Large intestine (tissue), 3 donors: ENCODE data around the gene SKIDA1. TPM values are rescaled to one million over a fixed set of nuclear protein-coding genes. Genes with fewer than 3 reads are reported as not detected.
"Not testable (repeated sequence)": the region's sequence is repeated elsewhere in the genome, so short reads cannot be mapped to it uniquely, and the experiment has no call there.

ENCODE experiments used
- DNase-seq, 2 donors: peaks; one replicate each; pipeline versions ENCODE4 v3.0.0 to v3.0.0-alpha.2; 2013
- H3K27ac ChIP-seq: one replicate; pipeline ENCODE4 v1.5.1; 2013; ENCODE audit warnings: low read length
- H3K27me3 ChIP-seq: 2 replicates; pipeline ENCODE4 v1.6.1; 2013; ENCODE audit warnings: low read length; ENCODE audit not compliant: control insufficient read depth, insufficient read depth
- H3K36me3 ChIP-seq: 2 replicates; pipeline ENCODE4 v1.6.1; 2013; ENCODE audit warnings: low read length; ENCODE audit not compliant: control insufficient read depth, insufficient read depth
- H3K4me1 ChIP-seq: one replicate; pipeline ENCODE4 v1.6.1; 2013; ENCODE audit warnings: low read length; ENCODE audit not compliant: control insufficient read depth, insufficient read depth
- H3K4me3 ChIP-seq: one replicate; pipeline ENCODE4 v1.5.1; 2013; ENCODE audit warnings: low read length
- H3K9me3 ChIP-seq: one replicate; pipeline ENCODE4 v1.6.1; 2013; ENCODE audit warnings: mild to moderate bottlenecking, low read depth, low read length, moderate library complexity; ENCODE audit not compliant: control insufficient read depth
- WGBS: methylation state at CpG from one replicate; pipeline ENCODE4 v1.1.5; 2013; ENCODE audit warnings: low lambda C conversion rate; ENCODE audit not compliant: insufficient coverage; 5-methylcytosine and 5-hydroxymethylcytosine counted together
- polyA plus RNA-seq: library from polyadenylated mRNA; unstranded; fragments of 120-200 nt; gene quantifications from one replicate; pipeline ENCODE4 v1.2.1, GENCODE V29; 2013

The SKIDA1 gene
- polyA plus RNA-seq, 1 donor, result 1.9 TPM

DNA sequence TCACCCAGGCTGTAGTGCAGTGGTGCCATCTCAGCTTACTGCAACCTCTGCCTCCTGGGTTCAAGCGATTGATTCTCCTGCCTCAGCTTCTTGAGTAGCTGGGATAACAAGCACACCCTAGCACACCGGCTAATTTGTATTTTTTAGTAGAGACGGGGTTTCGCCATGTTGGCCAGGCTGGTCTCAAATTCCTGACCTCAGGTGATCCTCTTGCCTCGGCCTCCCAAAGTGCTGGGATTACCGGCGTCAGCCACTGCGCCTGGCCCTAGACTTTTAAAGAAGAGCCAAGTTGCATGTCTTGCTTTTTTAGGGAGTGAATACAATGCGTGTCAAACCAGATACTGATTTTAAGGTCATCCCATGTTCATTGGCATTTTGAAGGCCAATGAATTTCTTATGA, 10.5 kb upstream of the SKIDA1 start:
- 100% methylated on average over 1 of the region's 9 CpGs for WGBS
- H3K4me1 ChIP-seq, H3K27ac ChIP-seq, H3K9me3 ChIP-seq, H3K4me3 ChIP-seq, H3K27me3 ChIP-seq, DNase-seq: not testable (repeated sequence)
- peaks cover 28% of the 10 kb centered on the region for H3K36me3 ChIP-seq

DNA sequence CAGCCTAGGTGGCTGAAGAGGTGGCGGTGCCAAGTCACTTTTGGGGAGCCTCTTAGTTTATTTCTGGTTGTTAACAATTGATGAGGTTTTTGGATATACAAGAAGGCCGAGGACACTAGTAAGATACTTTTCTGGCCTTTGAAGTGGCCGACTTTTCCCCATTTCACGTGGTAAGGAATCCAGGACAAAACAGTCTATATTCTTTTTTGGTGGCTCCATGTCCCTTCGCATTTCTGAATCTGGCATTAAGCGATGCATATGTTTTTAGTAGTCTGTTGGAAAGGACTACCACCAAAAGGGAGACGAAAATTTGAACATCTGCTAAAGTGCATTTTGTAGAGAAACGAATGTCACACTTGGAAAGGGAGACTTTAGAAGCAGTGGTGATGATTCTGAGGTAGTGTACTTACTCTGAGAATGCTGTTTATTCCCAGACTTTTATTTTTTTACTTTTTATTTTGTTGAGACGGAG, 10.0 kb upstream of the SKIDA1 start:
- Histone ChIP-seq H3K36me3 (peaks cover 24% of the 10 kb centered on the region), H3K27ac (peak overlapping the region; percentile 68), H3K4me1 (peaks cover 8% of the 10 kb centered on the region), H3K9me3 (no peaks in the 10 kb centered on the region), H3K27me3 (no peaks in the 10 kb centered on the region), H3K4me3 (peak overlapping the region; percentile 79)
- WGBS, result 78% methylated on average over 3 of the region's 9 CpGs
- no peak for DNase-seq

DNA sequence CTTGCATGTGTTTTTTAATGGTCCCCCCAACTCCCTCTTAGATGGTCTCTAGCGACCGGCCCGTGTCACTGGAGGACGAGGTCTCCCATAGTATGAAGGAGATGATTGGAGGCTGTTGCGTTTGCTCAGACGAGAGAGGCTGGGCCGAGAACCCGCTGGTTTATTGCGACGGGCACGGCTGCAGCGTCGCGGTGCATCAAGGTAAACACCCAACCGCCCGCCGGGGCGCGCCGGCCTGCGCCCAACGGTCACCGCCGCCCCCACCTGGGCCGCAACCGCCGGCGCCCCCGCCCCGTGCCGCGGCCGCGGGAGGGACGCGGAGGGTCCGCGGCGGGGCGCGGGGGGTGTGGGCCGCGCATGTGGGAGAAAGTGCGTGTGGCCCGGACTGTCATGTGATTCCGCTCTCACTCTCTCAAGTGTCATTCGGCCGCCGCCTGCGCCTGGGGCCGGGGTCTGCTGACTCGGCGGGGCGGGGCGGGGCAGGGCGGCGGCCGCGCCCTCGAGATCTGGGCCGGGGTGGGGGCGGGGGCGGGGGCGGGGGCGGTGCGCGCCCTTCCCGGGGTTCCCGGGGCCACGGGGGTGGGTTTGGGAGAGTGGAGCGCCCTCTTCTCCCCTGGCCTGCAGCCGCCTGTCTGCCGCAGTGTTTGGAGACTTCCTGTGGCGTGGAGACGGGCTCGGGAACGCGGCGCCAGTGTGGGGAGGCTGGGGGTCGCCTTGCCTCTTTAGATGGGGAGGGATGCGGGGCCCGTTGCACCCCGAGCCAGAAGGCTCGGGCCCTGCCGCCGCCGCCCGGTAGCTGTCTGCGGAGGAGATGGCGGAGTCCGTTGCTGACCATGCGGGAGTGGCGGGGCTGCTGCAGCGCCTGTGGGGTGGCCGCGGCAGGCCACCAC, 9.4 kb upstream of the SKIDA1 start:
- peak overlapping the region; percentile 83 for H3K27ac ChIP-seq
- no CpG with 5 or more reads among the region's 96 CpGs for WGBS
- H3K27me3 ChIP-seq, result no peaks in the 10 kb centered on the region
- H3K4me3 ChIP-seq, result peak overlapping the region; percentile 79
- peak in 1 of 2 donors; percentile 78 for DNase-seq
- H3K4me1 ChIP-seq, result peaks cover 8% of the 10 kb centered on the region
- peaks cover 19% of the 10 kb centered on the region for H3K36me3 ChIP-seq
- no peaks in the 10 kb centered on the region for H3K9me3 ChIP-seq

DNA sequence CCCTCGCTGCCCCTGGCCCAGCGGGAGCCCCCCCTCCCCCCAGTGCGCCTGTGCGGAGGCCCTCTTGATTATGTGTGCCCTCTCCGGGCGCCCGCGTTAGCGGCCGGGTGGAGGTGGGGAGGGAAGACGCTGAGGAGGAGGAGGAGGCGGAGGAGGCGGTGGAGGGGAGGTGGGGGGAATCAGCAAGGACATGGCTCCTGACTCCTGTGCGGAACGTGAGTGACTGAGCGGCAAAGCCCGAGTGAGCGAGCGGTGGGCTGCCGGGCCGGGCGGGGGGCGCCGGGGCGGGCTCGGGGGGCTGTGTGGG, 8.8 kb upstream of the SKIDA1 start:
- no peak for DNase-seq
- H3K27ac ChIP-seq, result peak overlapping the region; percentile 83
- H3K4me1 ChIP-seq, result peaks cover 8% of the 10 kb centered on the region
- H3K4me3 ChIP-seq, result peak overlapping the region; percentile 79
- no peaks in the 10 kb centered on the region for H3K9me3 ChIP-seq
- no CpG with 5 or more reads among the region's 26 CpGs for WGBS
- peaks cover 12% of the 10 kb centered on the region for H3K36me3 ChIP-seq
- H3K27me3 ChIP-seq, result no peaks in the 10 kb centered on the region

DNA sequence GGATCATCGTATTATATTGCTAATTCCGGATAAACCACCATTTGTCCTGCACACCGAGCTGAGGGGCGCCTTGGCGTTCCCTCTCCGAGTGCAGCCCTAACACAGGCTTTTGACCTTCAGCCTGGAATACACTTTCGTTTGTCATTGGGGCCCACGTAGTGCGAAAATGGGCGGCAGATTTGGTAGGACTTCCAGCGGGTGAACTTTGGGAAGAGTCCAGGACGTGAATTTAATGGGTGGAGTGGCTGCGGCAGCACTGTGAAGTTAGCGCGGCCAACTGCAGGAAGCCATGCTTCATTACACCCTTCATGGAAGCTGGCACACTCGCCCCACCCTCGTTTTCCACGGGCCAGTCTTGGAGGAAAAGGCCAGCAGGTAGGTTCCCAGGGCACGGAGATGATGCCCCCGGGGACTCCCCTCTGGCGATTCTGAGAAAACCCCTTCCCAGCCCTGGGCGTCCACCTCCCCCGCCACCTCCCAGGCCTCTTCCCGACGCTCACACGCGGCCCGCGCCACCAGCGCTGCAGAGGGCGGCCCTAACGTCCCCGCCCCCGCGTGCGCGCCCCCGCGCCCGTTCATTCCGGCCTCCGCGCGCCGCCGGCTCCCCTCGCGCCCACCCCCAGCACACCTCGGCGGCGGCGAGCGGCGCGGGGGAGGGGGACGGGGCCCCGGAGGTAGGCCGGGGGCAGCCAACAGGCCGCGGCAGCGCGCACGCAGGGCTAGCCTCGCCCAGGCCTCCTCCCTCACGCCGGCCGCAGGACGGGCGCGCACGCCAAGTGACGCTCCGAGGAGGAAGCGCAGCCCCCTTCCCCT, 8.2 kb upstream of the SKIDA1 start, which contains the start of gene MLLT10:
MLLT10 (plus strand) TSS at position 766 of the 813 bp plus-strand sequence. CDS start 413 bp downstream, outside the sequence.
- peaks cover 9% of the 10 kb centered on the region for H3K36me3 ChIP-seq
- H3K9me3 ChIP-seq, result no peaks in the 10 kb centered on the region
- H3K4me3 ChIP-seq, result peak within 1 kb of the TSS; percentile 79
- no peaks in the 10 kb centered on the region for H3K27me3 ChIP-seq
- peak within 1 kb of the TSS; percentile 99 for H3K27ac ChIP-seq
- H3K4me1 ChIP-seq, result peaks cover 8% of the 10 kb centered on the region
- DNase-seq, result peak; percentile 97 to 99
- WGBS, result no CpG with 5 or more reads among the region's 74 CpGs

DNA sequence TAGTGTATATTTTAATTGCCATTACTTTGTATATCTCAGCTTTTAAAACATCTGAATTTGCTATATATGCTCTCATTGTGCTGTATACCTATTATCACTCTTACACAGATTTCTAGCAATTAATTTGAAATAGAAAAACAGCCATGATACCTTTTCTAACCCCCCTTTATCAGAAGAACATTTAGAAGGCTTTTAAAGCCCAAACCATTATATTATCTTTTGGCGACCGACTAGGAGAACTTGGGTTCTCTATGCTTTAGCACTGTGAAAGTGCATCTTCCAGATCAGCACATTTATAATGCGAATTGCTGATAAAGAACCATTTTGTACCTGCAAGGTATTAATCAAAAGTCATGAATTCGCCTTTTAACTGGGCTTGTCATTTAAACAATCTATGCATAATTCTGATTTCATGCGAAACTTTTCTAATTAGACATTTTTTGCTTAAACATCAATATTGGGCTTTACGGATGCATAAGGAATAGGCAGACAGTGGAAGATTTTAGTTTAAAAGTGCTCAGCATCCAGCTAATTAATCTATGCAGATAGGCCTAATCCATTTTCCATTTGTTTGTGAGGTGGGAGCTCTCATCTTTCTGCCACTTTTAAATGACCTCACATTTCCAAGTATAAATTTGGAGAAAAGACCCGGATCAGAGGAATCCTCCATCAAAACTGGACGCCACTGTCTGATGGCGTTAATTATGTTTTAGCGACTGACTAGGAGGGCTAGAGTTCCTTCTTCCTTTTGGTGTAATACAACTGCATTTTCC, 7.4 kb upstream of the SKIDA1 start:
- Histone ChIP-seq H3K4me3 (peak overlapping the region; percentile 61), H3K4me1 (peaks cover 8% of the 10 kb centered on the region), H3K27ac (peak overlapping the region; percentile 99), H3K9me3 (no peaks in the 10 kb centered on the region), H3K36me3 (peaks cover 5% of the 10 kb centered on the region), H3K27me3 (no peaks in the 10 kb centered on the region)
- peak in 1 of 2 donors; percentile 61 for DNase-seq
- WGBS, result 20% methylated on average over 1 of the region's 10 CpGs

DNA sequence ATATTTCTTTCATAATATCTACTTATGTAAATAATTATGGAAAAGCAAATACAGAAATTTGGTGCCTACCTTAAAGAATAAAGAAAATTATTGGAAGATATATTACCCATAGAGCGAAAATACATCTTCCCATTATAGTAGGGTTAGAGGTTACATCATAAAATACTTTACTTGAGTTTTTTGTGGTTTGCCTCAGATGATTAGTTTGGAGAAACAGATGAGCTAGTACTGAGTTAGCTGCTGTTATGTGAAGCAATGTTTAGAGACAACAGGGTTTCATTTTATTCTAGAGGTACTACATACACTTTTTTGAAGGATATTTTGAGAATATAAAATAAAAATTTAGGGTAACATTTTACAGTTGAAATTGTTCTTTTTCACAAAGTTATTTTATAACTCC, 5.7 kb upstream of the SKIDA1 start:
- peak in 1 of 2 donors; percentile 31 for DNase-seq
- 100% methylated on average over 1 of the region's 1 CpG for WGBS
- H3K4me3 ChIP-seq, result no peak overlapping the region
- peaks cover 8% of the 10 kb centered on the region for H3K4me1 ChIP-seq
- no peaks in the 10 kb centered on the region for H3K9me3 ChIP-seq
- H3K36me3 ChIP-seq, result no peaks in the 10 kb centered on the region
- H3K27ac ChIP-seq, result no peak overlapping the region
- no peaks in the 10 kb centered on the region for H3K27me3 ChIP-seq

DNA sequence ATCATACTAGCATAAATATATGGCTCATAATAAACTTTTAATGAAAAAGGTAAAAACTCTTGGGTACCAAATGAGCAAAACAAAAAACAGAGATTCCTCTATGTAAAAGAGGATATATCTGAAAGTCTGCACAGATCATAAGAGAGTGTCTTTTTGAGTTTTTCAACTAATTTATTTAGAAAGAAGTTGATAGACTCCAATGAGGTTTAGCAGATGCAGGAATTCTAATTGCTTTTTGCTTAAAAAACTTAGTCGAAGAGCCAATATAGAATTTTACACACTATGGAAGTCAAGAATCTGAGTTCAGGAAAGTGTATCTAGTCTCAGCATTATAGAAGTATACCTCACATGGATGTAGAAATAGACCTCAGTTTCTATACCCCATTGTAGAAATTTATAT, 5.2 kb upstream of the SKIDA1 start:
- Histone ChIP-seq H3K36me3 (no peaks in the 10 kb centered on the region), H3K9me3 (no peaks in the 10 kb centered on the region), H3K27ac (no peak overlapping the region), H3K4me1 (peaks cover 8% of the 10 kb centered on the region), H3K27me3 (no peaks in the 10 kb centered on the region), H3K4me3 (no peak overlapping the region)
- peak in 1 of 2 donors; percentile 43 for DNase-seq
- WGBS, result no CpG with 5 or more reads among the region's 1 CpG

DNA sequence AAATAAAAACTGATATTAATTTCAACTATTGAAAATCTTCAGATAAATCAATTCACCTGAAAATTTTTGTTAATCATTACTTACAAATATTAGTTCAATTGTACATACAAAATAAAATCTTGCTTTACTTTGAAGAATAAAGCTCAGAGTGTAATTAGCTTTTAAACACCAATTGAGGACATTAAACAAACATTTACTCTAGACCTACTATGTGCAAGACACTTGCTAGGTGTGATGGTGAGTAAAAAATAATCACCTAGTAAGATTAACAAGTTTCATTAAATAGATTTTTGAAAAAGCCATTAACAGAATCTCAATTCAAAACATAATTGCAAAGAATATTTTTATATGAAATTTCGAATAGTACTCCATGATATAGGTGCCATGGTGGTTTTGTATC, 4.7 kb upstream of the SKIDA1 start:
- DNase-seq, result no peak
- no peaks in the 10 kb centered on the region for H3K27me3 ChIP-seq
- H3K27ac ChIP-seq, result no peak overlapping the region
- H3K36me3 ChIP-seq, result no peaks in the 10 kb centered on the region
- peaks cover 8% of the 10 kb centered on the region for H3K4me1 ChIP-seq
- H3K9me3 ChIP-seq, result no peaks in the 10 kb centered on the region
- no peak overlapping the region for H3K4me3 ChIP-seq
- 100% methylated on average over 1 of the region's 1 CpG for WGBS
